Heart left ventricle (tissue), 16 donors: ENCODE data around the gene HS3ST3A1. TPM values are rescaled to one million over a fixed set of nuclear protein-coding genes. Genes with fewer than 3 reads are reported as not detected.

ENCODE experiments used
- ATAC-seq, 4 donors: fragments of 200-7000 bp; cut with Tn5 transposase; one replicate each; pipeline ENCODE4 v1.9.1; 2020 to 2022; ENCODE audit warnings: moderate library complexity in 4 of 4, mild to moderate bottlenecking in 3 of 4, moderate number of reproducible peaks in 1 of 4
- DNase-seq, 5 donors: peaks; one replicate each; pipeline ENCODE4 v3.0.0-alpha.2; 2020
- H3K27ac ChIP-seq, 12 donors: fragments of 200-600 bp; sonication (generic) in 4 of 12; one replicate each; pipeline versions ENCODE4 v1.5.0 to v1.8.0; 2016 to 2022; ENCODE audit warnings: mild to moderate bottlenecking in 2 of 12
- H3K27me3 ChIP-seq, 9 donors: fragments of 200-600 bp; sonication (generic) in 2 of 9; one replicate each; pipeline versions ENCODE4 v1.5.1 to v1.8.0; 2016 to 2022; ENCODE audit warnings: mild to moderate bottlenecking in 3 of 9
- H3K36me3 ChIP-seq, 9 donors: fragments of 200-600 bp; sonication (generic) in 2 of 9; one replicate each; pipeline versions ENCODE4 v1.5.0 to v1.8.0; 2018 to 2022; ENCODE audit warnings: mild to moderate bottlenecking in 2 of 9
- H3K4me1 ChIP-seq, 12 donors: fragments of 200-600 bp; sonication (generic) in 4 of 12; one replicate each; pipeline versions ENCODE4 v1.5.0 to v1.8.0; 2016 to 2022; ENCODE audit warnings: mild to moderate bottlenecking in 3 of 12
- H3K4me3 ChIP-seq, 12 donors: fragments of 200-600 bp; sonication (generic) in 4 of 12; one replicate each; pipeline versions ENCODE4 v1.5.0 to v1.8.0; 2017 to 2022; ENCODE audit warnings: mild to moderate bottlenecking in 9 of 12, moderate library complexity in 4 of 12
- H3K9me3 ChIP-seq, 12 donors: fragments of 200-600 bp; sonication (generic) in 4 of 12; one replicate each; pipeline versions ENCODE4 v1.5.0 to v1.8.0; 2016 to 2022; ENCODE audit warnings: mild to moderate bottlenecking in 1 of 12
- CTCF ChIP-seq, 12 donors: fragments of 200-600 bp; sonication (generic) in 4 of 12; IDR thresholded peaks; one replicate each; pipeline versions ENCODE4 v1.5.0 to v1.8.0; 2018 to 2022; ENCODE audit warnings: antibody characterized with exemption in 12 of 12, mild to moderate bottlenecking in 5 of 12
- POLR2A ChIP-seq, 2 donors: fragments of 450-650 bp; IDR thresholded peaks; one replicate each; pipeline ENCODE4 v1.6.1; 2017; ENCODE audit warnings: antibody characterized with exemption in 2 of 2, mild to moderate bottlenecking in 2 of 2, moderate library complexity in 2 of 2
- WGBS, 4 donors: extraction: QIAGEN DNeasy Blood & Tissue Kit in 2 of 4; methylation state at CpG; one replicate each; pipeline versions ENCODE4 v1.1.5 to v1.1.7; 2013 to 2018; 5-methylcytosine and 5-hydroxymethylcytosine counted together
- intact Hi-C, 10 donors: fragments of 100-400 bp; cut with DNase I; formaldehyde crosslinking; loops; one replicate each; pipeline versions ENCODE4 v1.11.1 to v1.14.2; 2022
- polyA plus RNA-seq, 2 donors: library from polyadenylated mRNA; stranded (reverse); fragments of 200-250 nt; gene quantifications; one replicate each; pipeline ENCODE4 v1.2.3, GENCODE V29; 2013
- total RNA-seq, 9 donors: library from RNA; depleted of rRNA in 2 of 9; stranded (reverse); fragments of >200 nt in 2 of 9; fragmentation: NEBNext Ultra II Directional in 3 of 9; extraction: Animal tissue kit (Norgen Biotek cat#: 25700) in 3 of 9; gene quantifications; one replicate each; pipeline versions ENCODE4 v1.1.0 to v1.2.4, GENCODE V29; 2016 to 2023
- donor health status: ischemic (EF 13 %, LVEDD 7.1; RV severe dilation, severe dysfunction).
- donor health status: healthy with polysubstance abuse.
- donor health status: DM: no; HTN: yes; CAD: no.
- donor health status: DM: no; HTN: no; CAD: no.
- donor health status: ischemic (EF 25% LVEDD 6.9; RV normal size, moderate dysfunction).
- donor health status: ischemic (EF 25% LVEDD 5.7; RV mildly dilated, moderate dysfunction).
- donor health status: healthy.
- donor health status: DM: yes; HTN: yes; CAD: no.
- donor health status: ischemic (EF 35%, LVEDD 5.7; RV mildly dilated, moderate dysfunction).
- donor health status: nonischemic (EF 11% LVEDD 7.7; RV severe dilation, severe dysfunction).
- donor health status: DM: yes; HTN: yes; CAD: no.
- donor health status: PGD.
- donor health status: ischemic (EF 29% LVEDD 5.4; RV normal size, mild dysfunction).
- donor health status: nonischemic (EF 23%, LVEDD 6.1; RV moderate dilation, normal function).

The HS3ST3A1 gene
- total and polyA plus RNA-seq, 11 donors = 0.08 to 5.7 (median 1.8) TPM

- no peak overlapping the region for H3K4me3 ChIP-seq
- no peak overlapping the region for H3K27ac ChIP-seq
- 70 to 81% (median 74%) methylated on average over 13 of the region's 13 CpGs for WGBS, 4 donors
- peaks cover 0 to 21% (median 5%) of the 10 kb centered on the region in 12 donors for H3K4me1 ChIP-seq
- intact Hi-C loops = loop anchor here in 9 of 10 donors (2.0 to 10.0 kb wide), 13 partner anchors 259 to 1578 kb away; partner anchors contain the start of gene HS3ST3B1 (in 4 of the 9)
- DNase-seq (no peak), ATAC-seq (no peak)
- no peaks in the 10 kb centered on the region for H3K9me3 ChIP-seq
- peaks cover 6 to 41% (median 13%) of the 10 kb centered on the region in 9 donors for H3K27me3 ChIP-seq
- TF ChIP-seq POLR2A (IDR thresholded peaks at IDR 0.05) = no peak
- TF ChIP-seq CTCF (IDR thresholded peaks at IDR 0.05) = no peak
- H3K36me3 ChIP-seq = no peaks in the 10 kb centered on the region
These were observed 5.3 kb downstream of the HS3ST3A1 start for GRCh38 chr17:13596241-13596923.

GRCh38 chr17:13595599-13595899, 6.2 kb downstream of the HS3ST3A1 start:
- DNase-seq (no peak), ATAC-seq (no peak)
- WGBS, 4 donors = 58 to 66% (median 64%) methylated on average over 6 of the region's 6 CpGs
- Histone ChIP-seq H3K9me3 (no peaks in the 10 kb centered on the region), H3K4me3 (no peak overlapping the region), H3K4me1 (peaks cover 0 to 20% (median 3%) of the 10 kb centered on the region in 12 donors), H3K27ac (no peak overlapping the region), H3K27me3 (peaks cover 0 to 33% (median 6%) of the 10 kb centered on the region in 9 donors), H3K36me3 (no peaks in the 10 kb centered on the region)
- no peak for TF ChIP-seq POLR2A (IDR thresholded peaks at IDR 0.05)
- no peak for TF ChIP-seq CTCF (IDR thresholded peaks at IDR 0.05)
- intact Hi-C loops = loop anchor here (1.0 to 10.0 kb wide), 14 partner anchors 257 to 1579 kb away; partner anchors contain the start of gene HS3ST3B1 (in 3 of the 10)

GRCh38 chr17:13594762-13595598, 6.7 kb downstream of the HS3ST3A1 start:
- peak in 3 of 4 donors; percentile 65 to 73 (median 71) for ATAC-seq
- Histone ChIP-seq H3K4me1 (peaks cover 0 to 20% (median 3%) of the 10 kb centered on the region in 12 donors), H3K9me3 (no peaks in the 10 kb centered on the region), H3K27me3 (peaks cover 0 to 27% (median 3%) of the 10 kb centered on the region in 9 donors), H3K27ac (no peak overlapping the region), H3K36me3 (no peaks in the 10 kb centered on the region), H3K4me3 (no peak overlapping the region)
- peak; percentile 55 to 77 (median 74) for DNase-seq
- intact Hi-C loops = loop anchor here (1.0 to 10.0 kb wide), 16 partner anchors 256 to 1580 kb away; partner anchors contain the start of gene HS3ST3B1 (in 3 of the 10)
- WGBS, 4 donors = 14 to 26% (median 20%) methylated on average over 10 of the region's 10 CpGs
- TF ChIP-seq POLR2A (IDR thresholded peaks at IDR 0.05) (no peak), CTCF (IDR thresholded peaks at IDR 0.05) (peak; percentile 80 to 94 (median 87))

GRCh38 chr17:13594310-13594709, 7.4 kb downstream of the HS3ST3A1 start:
- intact Hi-C loops = loop anchor here (2.0 to 10.0 kb wide), 12 partner anchors 256 to 1580 kb away; no protein-coding TSS in a partner anchor

More at GRCh38 chr17:13594310-13594709, 7.4 kb downstream of the HS3ST3A1 start:
- peaks cover 0 to 23% (median 0%) of the 10 kb centered on the region in 9 donors for H3K27me3 ChIP-seq
- no peaks in the 10 kb centered on the region for H3K9me3 ChIP-seq
- no peaks in the 10 kb centered on the region for H3K36me3 ChIP-seq
- H3K4me3 ChIP-seq = no peak overlapping the region
- no peak for ATAC-seq
- peaks cover 0 to 20% (median 3%) of the 10 kb centered on the region in 12 donors for H3K4me1 ChIP-seq
- no peak overlapping the region for H3K27ac ChIP-seq
- DNase-seq = no peak
- 83 to 92% (median 91%) methylated on average over 5 of the region's 5 CpGs for WGBS, 4 donors
- TF ChIP-seq POLR2A (IDR thresholded peaks at IDR 0.05) (no peak), CTCF (IDR thresholded peaks at IDR 0.05) (no peak)
